HepG2 (cell line): ENCODE data around the gene PAPOLA. TPM values are rescaled to one million over a fixed set of nuclear protein-coding genes. Genes with fewer than 3 reads are reported as not detected.

Source experiments
- CHD4 ChIP-seq: fragments of 200-600 bp; sonication (generic); IDR thresholded peaks from 2 replicates; pipeline ENCODE4 v1.7.0; 2017; ENCODE audit warnings: mild to moderate bottlenecking, low read length, borderline replicate concordance
- CREB1 ChIP-seq, 2 experiments: fragments of 450-650 bp in 1 of 2; IDR thresholded peaks; 2 replicates each; pipeline ENCODE4 v1.6.1; 2016 to 2017; ENCODE audit warnings: control low read depth in 1 of 2, mild to moderate bottlenecking in 1 of 2, missing compliant biosample characterization in 1 of 2, missing genetic modification characterization in 1 of 2
- FOXA1 ChIP-seq, 2 experiments: fragments of 450-650 bp in 1 of 2; sonication (generic) in 1 of 2; formaldehyde crosslinking in 1 of 2; IDR thresholded peaks; 2 replicates each; pipeline versions ENCODE4 v1.4.0 to v1.6.1; 2016 to 2020; ENCODE audit warnings: missing genetic modification reagents in 1 of 2
- KDM5A ChIP-seq: fragments of 200-600 bp; sonication (generic); IDR thresholded peaks from 2 replicates; pipeline ENCODE4 v1.7.0; 2018; ENCODE audit warnings: antibody characterized with exemption, mild to moderate bottlenecking, low read length, borderline replicate concordance
- MZF1 ChIP-seq: sonication (generic); formaldehyde crosslinking; IDR thresholded peaks from 2 replicates; pipeline ENCODE4 v1.8.1; 2023; ENCODE audit warnings: mild to moderate bottlenecking, missing genetic modification reagents, borderline replicate concordance
- RFXANK ChIP-seq: IDR thresholded peaks from 2 replicates; pipeline ENCODE4 v1.6.1; 2016
- SIN3B ChIP-seq: fragments of 150-350 bp; IDR thresholded peaks from 2 replicates; pipeline ENCODE4 v1.6.1; 2014; ENCODE audit warnings: low read length
- ZBTB2 ChIP-seq: sonication (generic); formaldehyde crosslinking; IDR thresholded peaks from 2 replicates; pipeline ENCODE4 v1.8.0; 2022; ENCODE audit warnings: low read depth, missing genetic modification reagents
- ZNF44 ChIP-seq: sonication (generic); formaldehyde crosslinking; IDR thresholded peaks from 2 replicates; pipeline ENCODE4 v1.5.1; 2020; ENCODE audit warnings: mild to moderate bottlenecking, missing genetic modification reagents
- ZNF629 ChIP-seq: sonication (generic); formaldehyde crosslinking; conservative IDR thresholded peaks from 2 replicates; pipeline ENCODE4 v1.5.0; 2020; ENCODE audit warnings: missing genetic modification reagents
- ZNF772 ChIP-seq: sonication (generic); formaldehyde crosslinking; IDR thresholded peaks from 2 replicates; pipeline ENCODE4 v1.5.0; 2020; ENCODE audit warnings: mild to moderate bottlenecking, missing genetic modification reagents
- ZNF841 ChIP-seq: sonication (generic); formaldehyde crosslinking; IDR thresholded peaks from 2 replicates; pipeline ENCODE4 v1.8.1; 2023; ENCODE audit warnings: missing genetic modification reagents, borderline replicate concordance
- ZSCAN12 ChIP-seq: sonication (generic); formaldehyde crosslinking; IDR thresholded peaks from 2 replicates; pipeline ENCODE4 v1.9.0; 2021; ENCODE audit warnings: mild to moderate bottlenecking, missing genetic modification reagents
- polyA plus RNA-seq, 8 experiments: library from polyadenylated mRNA; depleted of rRNA in 3 of 8; stranded (reverse) in 7 of 8; unstranded in 1 of 8; fragments of >200 nt; fragmentation: Illumina TruSeq in 4 of 8; extraction: Trizol in 4 of 8; gene quantifications; 2 replicates each; pipeline versions ENCODE4 v1.2.1 to v1.2.3, GENCODE V29; 2011 to 2016; ENCODE audit warnings: low read depth in 4 of 8, missing spikeins in 1 of 8, mixed read lengths in 1 of 8; ENCODE audit not compliant: insufficient read depth in 1 of 8
- total RNA-seq, 5 experiments: library from RNA; depleted of rRNA; stranded (reverse); fragments of >200 nt; fragmentation: Illumina TruSeq; extraction: Trizol; gene quantifications; 2 replicates each; pipeline ENCODE4 v1.2.3, GENCODE V29; 2016; ENCODE audit warnings: low read depth in 1 of 5
- TF ChIP-seq, protein P1 (sequence below): sonication (generic); formaldehyde crosslinking; IDR thresholded peaks from 2 replicates; pipeline ENCODE4 v1.5.1; 2020; ENCODE audit warnings: mild to moderate bottlenecking, missing genetic modification reagents, borderline replicate concordance

Gene PAPOLA
- total and polyA plus RNA-seq, 2 of the 13 experiments (the other 11 are each of a cell fraction or from before 2014, with no cell fraction given), result 103 to 151 TPM

DNA sequence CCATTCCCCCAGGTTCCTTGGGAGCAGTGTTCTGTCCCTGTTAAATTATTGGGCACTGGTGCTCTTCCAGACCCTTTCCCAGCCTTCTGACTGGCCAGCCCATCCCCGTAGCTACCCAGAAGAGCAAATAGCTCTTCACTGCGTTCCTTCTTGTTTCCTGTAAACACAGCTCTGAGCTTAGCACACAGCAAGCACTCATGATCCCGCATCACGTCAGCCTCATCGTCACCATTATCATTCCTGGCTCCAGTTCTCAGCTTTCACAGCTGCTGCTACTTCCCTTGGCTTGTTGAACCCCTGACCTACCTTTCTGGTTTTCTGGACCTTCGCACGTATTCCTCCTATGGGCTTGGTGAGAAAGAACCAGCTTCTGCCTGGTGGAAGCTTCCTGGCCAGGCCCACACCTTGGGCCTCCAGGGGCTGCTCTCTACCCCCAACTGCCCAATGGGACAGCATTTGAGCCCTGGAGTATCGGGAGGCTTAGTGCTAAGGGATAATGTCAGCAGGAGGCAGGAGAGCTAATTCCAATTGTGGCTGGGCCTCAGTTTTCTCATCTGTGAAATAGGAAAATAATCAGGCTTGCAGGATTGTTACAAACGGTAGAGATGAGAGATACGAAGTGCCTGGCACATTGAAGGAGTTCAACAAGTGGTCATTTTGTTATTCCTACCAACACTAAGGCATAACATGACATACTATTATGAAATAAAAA is 22.6 kb upstream of the PAPOLA start (continued):
- no peak for TF ChIP-seq ZBTB2
- TF ChIP-seq, protein P1, sequence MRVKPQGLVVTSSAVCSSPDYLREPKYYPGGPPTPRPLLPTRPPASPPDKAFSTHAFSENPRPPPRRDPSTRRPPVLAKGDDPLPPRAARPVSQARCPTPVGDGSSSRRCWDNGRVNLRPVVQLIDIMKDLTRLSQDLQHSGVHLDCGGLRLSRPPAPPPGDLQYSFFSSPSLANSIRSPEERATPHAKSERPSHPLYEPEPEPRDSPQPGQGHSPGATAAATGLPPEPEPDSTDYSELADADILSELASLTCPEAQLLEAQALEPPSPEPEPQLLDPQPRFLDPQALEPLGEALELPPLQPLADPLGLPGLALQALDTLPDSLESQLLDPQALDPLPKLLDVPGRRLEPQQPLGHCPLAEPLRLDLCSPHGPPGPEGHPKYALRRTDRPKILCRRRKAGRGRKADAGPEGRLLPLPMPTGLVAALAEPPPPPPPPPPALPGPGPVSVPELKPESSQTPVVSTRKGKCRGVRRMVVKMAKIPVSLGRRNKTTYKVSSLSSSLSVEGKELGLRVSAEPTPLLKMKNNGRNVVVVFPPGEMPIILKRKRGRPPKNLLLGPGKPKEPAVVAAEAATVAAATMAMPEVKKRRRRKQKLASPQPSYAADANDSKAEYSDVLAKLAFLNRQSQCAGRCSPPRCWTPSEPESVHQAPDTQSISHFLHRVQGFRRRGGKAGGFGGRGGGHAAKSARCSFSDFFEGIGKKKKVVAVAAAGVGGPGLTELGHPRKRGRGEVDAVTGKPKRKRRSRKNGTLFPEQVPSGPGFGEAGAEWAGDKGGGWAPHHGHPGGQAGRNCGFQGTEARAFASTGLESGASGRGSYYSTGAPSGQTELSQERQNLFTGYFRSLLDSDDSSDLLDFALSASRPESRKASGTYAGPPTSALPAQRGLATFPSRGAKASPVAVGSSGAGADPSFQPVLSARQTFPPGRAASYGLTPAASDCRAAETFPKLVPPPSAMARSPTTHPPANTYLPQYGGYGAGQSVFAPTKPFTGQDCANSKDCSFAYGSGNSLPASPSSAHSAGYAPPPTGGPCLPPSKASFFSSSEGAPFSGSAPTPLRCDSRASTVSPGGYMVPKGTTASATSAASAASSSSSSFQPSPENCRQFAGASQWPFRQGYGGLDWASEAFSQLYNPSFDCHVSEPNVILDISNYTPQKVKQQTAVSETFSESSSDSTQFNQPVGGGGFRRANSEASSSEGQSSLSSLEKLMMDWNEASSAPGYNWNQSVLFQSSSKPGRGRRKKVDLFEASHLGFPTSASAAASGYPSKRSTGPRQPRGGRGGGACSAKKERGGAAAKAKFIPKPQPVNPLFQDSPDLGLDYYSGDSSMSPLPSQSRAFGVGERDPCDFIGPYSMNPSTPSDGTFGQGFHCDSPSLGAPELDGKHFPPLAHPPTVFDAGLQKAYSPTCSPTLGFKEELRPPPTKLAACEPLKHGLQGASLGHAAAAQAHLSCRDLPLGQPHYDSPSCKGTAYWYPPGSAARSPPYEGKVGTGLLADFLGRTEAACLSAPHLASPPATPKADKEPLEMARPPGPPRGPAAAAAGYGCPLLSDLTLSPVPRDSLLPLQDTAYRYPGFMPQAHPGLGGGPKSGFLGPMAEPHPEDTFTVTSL (CRISPR knock-in tag), result no peak
- TF ChIP-seq CHD4, result peak; percentile 79; the same call in 1 of the 2 replicates
- TF ChIP-seq ZSCAN12 (CRISPR knock-in tag), result no peak
- no peak for TF ChIP-seq FOXA1 (IDR thresholded peaks at IDR 0.05)
- TF ChIP-seq FOXA1 (CRISPR knock-in tag; IDR thresholded peaks at IDR 0.05), result 0 out of 2 replicates have a peak, but pooled peaks have one; percentile 5
- no peak for TF ChIP-seq ZNF841
- TF ChIP-seq RFXANK (CRISPR knock-in tag), result no peak
- TF ChIP-seq ZNF629 (CRISPR knock-in tag), result peak; percentile 87
- TF ChIP-seq CREB1 (IDR thresholded peaks at IDR 0.05), result peak; percentile 68
- TF ChIP-seq CREB1 (CRISPR knock-in tag; IDR thresholded peaks at IDR 0.05), result no peak
- no peak for TF ChIP-seq KDM5A
- TF ChIP-seq ZNF772 (CRISPR knock-in tag), result no peak
- TF ChIP-seq MZF1 (CRISPR knock-in tag), result no peak
- TF ChIP-seq SIN3B, result no peak
- no peak for TF ChIP-seq ZNF44 (CRISPR knock-in tag)
- TF ChIP-seq, all 625 proteins: peak for 8
